22Rv1 (cell line): ENCODE measurements around the gene TNFSF18.

Experiments used
- ZFX ChIP-seq: fragments of 450-650 bp; IDR thresholded peaks from 2 replicates; pipeline ENCODE4 v1.6.1; 2017; ENCODE audit warnings: antibody characterized with exemption, borderline replicate concordance
- TF ChIP-seq, protein P1 (sequence below): fragments of 450-650 bp; IDR thresholded peaks from 2 replicates; pipeline ENCODE4 v1.5.1; 2017; ENCODE audit warnings: mild to moderate bottlenecking

- TF ChIP-seq, protein P1, sequence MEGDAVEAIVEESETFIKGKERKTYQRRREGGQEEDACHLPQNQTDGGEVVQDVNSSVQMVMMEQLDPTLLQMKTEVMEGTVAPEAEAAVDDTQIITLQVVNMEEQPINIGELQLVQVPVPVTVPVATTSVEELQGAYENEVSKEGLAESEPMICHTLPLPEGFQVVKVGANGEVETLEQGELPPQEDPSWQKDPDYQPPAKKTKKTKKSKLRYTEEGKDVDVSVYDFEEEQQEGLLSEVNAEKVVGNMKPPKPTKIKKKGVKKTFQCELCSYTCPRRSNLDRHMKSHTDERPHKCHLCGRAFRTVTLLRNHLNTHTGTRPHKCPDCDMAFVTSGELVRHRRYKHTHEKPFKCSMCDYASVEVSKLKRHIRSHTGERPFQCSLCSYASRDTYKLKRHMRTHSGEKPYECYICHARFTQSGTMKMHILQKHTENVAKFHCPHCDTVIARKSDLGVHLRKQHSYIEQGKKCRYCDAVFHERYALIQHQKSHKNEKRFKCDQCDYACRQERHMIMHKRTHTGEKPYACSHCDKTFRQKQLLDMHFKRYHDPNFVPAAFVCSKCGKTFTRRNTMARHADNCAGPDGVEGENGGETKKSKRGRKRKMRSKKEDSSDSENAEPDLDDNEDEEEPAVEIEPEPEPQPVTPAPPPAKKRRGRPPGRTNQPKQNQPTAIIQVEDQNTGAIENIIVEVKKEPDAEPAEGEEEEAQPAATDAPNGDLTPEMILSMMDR: no peak
- TF ChIP-seq ZFX: no peak
Measured at GRCh38 chr1:173099166-173099565, 48.4 kb upstream of the TNFSF18 start.
